GM12878 (cell line): ENCODE data around the gene PDCD10. TPM values are rescaled to one million over a fixed set of nuclear protein-coding genes. Genes with fewer than 3 reads are reported as not detected.

ENCODE experiments used
- ATAC-seq: fragments of 200-7000 bp; cut with Tn5 transposase; 3 replicates; pipeline ENCODE4 v1.9.1; 2020; ENCODE audit warnings: mild to moderate bottlenecking, moderate library complexity
- BruUV-seq: library from RNA; stranded (reverse); fragments of 400-500 nt; replicated peaks from 2 replicates; lab custom pipeline; 2021; lab: Mats Ljungman, UMichigan
- CTCF ChIA-PET: fragments of 300-600 bp; sonication (Branson Sonifier 250); formaldehyde crosslinking; extraction: SDS; loops from one replicate; lab custom pipeline; 2021; ENCODE audit warnings: inconsistent platforms; lab: Yijun Ruan, JAX
- POLR2A ChIA-PET: fragments of 350-600 bp; formaldehyde crosslinking; extraction: SDS; loops from one replicate; lab custom pipeline; 2021; ENCODE audit warnings: inconsistent platforms; lab: Charles Lee
- RAD21 ChIA-PET: fragments of 300-600 bp; sonication (Branson Sonifier 250); formaldehyde crosslinking; loops from one replicate; lab custom pipeline; 2023; ENCODE audit warnings: antibody characterized with exemption; ENCODE audit not compliant: unreplicated experiment; lab: Charles Lee
- SMC1A ChIA-PET: fragments of 300-600 bp; sonication (Branson Sonifier 250); formaldehyde crosslinking; loops from one replicate; lab custom pipeline; 2023; ENCODE audit not compliant: unreplicated experiment, uncharacterized antibody; lab: Charles Lee
- DNase-seq: peaks from one replicate; pipeline ENCODE4 v3.0.0-alpha.2; 2011; ENCODE audit warnings: low read depth, low spot score
- FAIRE-seq: peaks from 3 replicates; lab custom pipeline; 2011; peaks lifted over from hg19 to GRCh38; lab: Jason Lieb, UNC
- H2AFZ ChIP-seq: 2 replicates; pipeline ENCODE4 v1.6.0; 2011; ENCODE audit warnings: low read depth, low read length, control low read depth; ENCODE audit not compliant: control insufficient read depth
- H3K27ac ChIP-seq: 2 replicates; pipeline ENCODE4 v1.5.1; 2011; ENCODE audit warnings: control low read depth; ENCODE audit not compliant: control insufficient read depth, insufficient read depth
- H3K27me3 ChIP-seq, 2 experiments: replicated peaks in 1 of 2; 2 replicates each; pipeline versions ENCODE4 v1.6.0 to v1.6.1; 2011; ENCODE audit warnings: low read length in 1 of 2; ENCODE audit not compliant: control insufficient read depth in 2 of 2, insufficient read depth in 2 of 2
- H3K36me3 ChIP-seq, 2 experiments: 2 replicates each; pipeline ENCODE4 v1.5.1; 2011; ENCODE audit warnings: low read length in 1 of 2; ENCODE audit not compliant: control insufficient read depth in 2 of 2, insufficient read depth in 2 of 2
- H3K4me1 ChIP-seq: 2 replicates; pipeline ENCODE4 v1.6.1; 2011; ENCODE audit warnings: mild to moderate bottlenecking, low read length, moderate library complexity, mixed read lengths; ENCODE audit not compliant: control insufficient read depth, insufficient read depth
- H3K4me2 ChIP-seq: 2 replicates; pipeline ENCODE4 v1.6.0; 2011; ENCODE audit warnings: control low read depth; ENCODE audit not compliant: control insufficient read depth, insufficient read depth
- H3K4me3 ChIP-seq: fragments of 200-600 bp; sonication (generic); 2 replicates; pipeline ENCODE4 v1.5.1; 2016
- H3K79me2 ChIP-seq: 2 replicates; pipeline ENCODE4 v1.6.0; 2011; ENCODE audit warnings: low read length; ENCODE audit not compliant: control insufficient read depth, insufficient read depth
- H3K9ac ChIP-seq: 2 replicates; pipeline ENCODE4 v1.8.0; 2011; ENCODE audit warnings: low read length, control low read depth, mixed read lengths; ENCODE audit not compliant: control insufficient read depth, insufficient read depth
- H3K9me3 ChIP-seq: replicated peaks from 3 replicates; pipeline ENCODE4 v1.5.1; 2011; ENCODE audit warnings: mild to moderate bottlenecking, low read length; ENCODE audit not compliant: control insufficient read depth, insufficient read depth
- H4K20me1 ChIP-seq: 2 replicates; pipeline ENCODE4 v1.6.0; 2011; ENCODE audit not compliant: control insufficient read depth, insufficient read depth
- ATF2 ChIP-seq: IDR thresholded peaks from 2 replicates; pipeline ENCODE4 v1.6.1; 2012; ENCODE audit warnings: low read length, inconsistent platforms
- HDAC6 ChIP-seq: fragments of 200-600 bp; sonication (generic); IDR thresholded peaks from one replicate; pipeline ENCODE4 v1.8.0; 2017; ENCODE audit warnings: antibody characterized with exemption; ENCODE audit not compliant: unreplicated experiment
- MTA2 ChIP-seq: fragments of 450-650 bp; IDR thresholded peaks from 2 replicates; pipeline ENCODE4 v1.6.1; 2016; ENCODE audit warnings: low read depth, mild to moderate bottlenecking, moderate library complexity
- PKNOX1 ChIP-seq: fragments of 450-650 bp; IDR thresholded peaks from 2 replicates; pipeline ENCODE4 v1.6.1; 2016; ENCODE audit warnings: mild to moderate bottlenecking
- ZNF217 ChIP-seq: fragments of 450-650 bp; IDR thresholded peaks from 2 replicates; pipeline ENCODE4 v1.6.1; 2017; ENCODE audit warnings: antibody characterized with exemption, mild to moderate bottlenecking
- WGBS: methylation state at CpG from one replicate; pipeline ENCODE4 v1.1.6; 2016; ENCODE audit warnings: low lambda C conversion rate; ENCODE audit not compliant: insufficient replicate concordance, insufficient coverage; ENCODE audit errors: missing lambda C conversion rate; 5-methylcytosine and 5-hydroxymethylcytosine counted together
- in situ Hi-C: fragments of 300-500 bp; cut with MboI; formaldehyde crosslinking; loops from 9 replicates; pipeline ENCODE4 v1.14.3; 2018; ENCODE audit warnings: mixed read lengths
- intact Hi-C: fragments of 100-400 bp; cut with micrococcal nuclease; formaldehyde crosslinking; loops from one replicate; pipeline ENCODE4 v1.14.2; 2022; ENCODE audit not compliant: unreplicated experiment
- polyA plus RNA-seq, 11 experiments: library from polyadenylated mRNA; depleted of rRNA in 4 of 11; unstranded in 6 of 11; stranded (reverse) in 5 of 11; fragments of >200 nt; fragmentation: Nextera tagmentation in 4 of 11; fragmentation: Illumina TruSeq in 1 of 11; extraction: Ambion mirVana in 4 of 11; extraction: Trizol in 1 of 11; gene quantifications; 1 replicate in 1 of 11; 2 replicates in 10 of 11; pipeline versions ENCODE4 v1.2.1 to v1.2.3, GENCODE V29; 2011 to 2016; ENCODE audit warnings: inconsistent platforms in 2 of 11, missing spikeins in 2 of 11, low read depth in 1 of 11
- total RNA-seq, 4 experiments: library from RNA; depleted of rRNA in 3 of 4; stranded (reverse); fragments of >200 nt in 3 of 4; fragmentation: Illumina TruSeq in 1 of 4; extraction: Trizol in 1 of 4; gene quantifications; 2 replicates each; pipeline versions ENCODE4 v1.2.1 to v1.2.3, GENCODE V29; 2013 to 2021

PDCD10 gene
- total and polyA plus RNA-seq, 10 of the 15 experiments (the other 5 are each of a cell fraction or from before 2014, with no cell fraction given) = 64.1 to 247 (median 125) TPM

- Histone ChIP-seq H3K4me3 (no peak overlapping the region), H4K20me1 (no peaks in the 10 kb centered on the region), H3K27me3 (no peaks in the 10 kb centered on the region), H2AFZ (no peak overlapping the region), H3K9me3 (peaks cover 4% of the 10 kb centered on the region; the same call in 2 of the 3 replicates), H3K4me2 (peak overlapping the region; percentile 67), H3K4me1 (peaks cover 8% of the 10 kb centered on the region), H3K27ac (peak overlapping the region; percentile 15; the same call in 1 of the 2 replicates), H3K79me2 (no peaks in the 10 kb centered on the region), H3K9ac (no peak overlapping the region), H3K36me3 (no peaks in the 10 kb centered on the region)
- in situ Hi-C loops (no loop called here), intact Hi-C loops (no loop called here)
- 0% methylated on average over 3 of the region's 3 CpGs for WGBS
- BruUV-seq = no TSS peak
- SMC1A ChIA-PET = interaction anchor here (0.9 to 3.9 kb wide), 7 partner anchors 14 to 82 kb away, joined by 3 to 19 read pairs (median 4); no protein-coding TSS in a partner anchor
- no peak for DNase-seq
- CTCF ChIA-PET = interaction anchor here (1.6 to 2.8 kb wide), 2 partner anchors 24 to 32 kb away, joined by 6 to 7 read pairs; no protein-coding TSS in a partner anchor
- ATAC-seq = peak; percentile 43; the same call in 2 of the 3 replicates
- RAD21 ChIA-PET = interaction anchor here (0.9 to 3.4 kb wide), 3 partner anchors 23 to 82 kb away, joined by 4 to 13 read pairs (median 7); no protein-coding TSS in a partner anchor
- POLR2A ChIA-PET = no interaction called here
- no peak for FAIRE-seq
- TF ChIP-seq MTA2 (no peak), ATF2 (peak; percentile 41; the same call in 1 of the 2 replicates)
These were observed 38.3 kb upstream of the PDCD10 start for GRCh38 chr3:167772992-167773391.

GRCh38 chr3:167762296-167762695, 27.6 kb upstream of the PDCD10 start:
- ChIA-PET RAD21 (no interaction called here), SMC1A (interaction anchor here (0.6 to 1.7 kb wide), 6 partner anchors 9 to 355 kb away, joined by 3 to 4 read pairs (median 3); no protein-coding TSS in a partner anchor), POLR2A (no interaction called here), CTCF (interaction anchor here (0.7 to 0.9 kb wide), 3 partner anchors 9 to 58 kb away, joined by 3 to 4 read pairs (median 3); no protein-coding TSS in a partner anchor)
- ATAC-seq (no peak), DNase-seq (no peak), FAIRE-seq (no peak)
- Histone ChIP-seq H3K4me3 (no peak overlapping the region), H3K79me2 (no peaks in the 10 kb centered on the region), H3K4me1 (no peaks in the 10 kb centered on the region), H3K27ac (no peak overlapping the region), H3K4me2 (no peak overlapping the region), H3K27me3 (no peaks in the 10 kb centered on the region), H3K36me3 (no peaks in the 10 kb centered on the region)
- in situ Hi-C loops (no loop called here), intact Hi-C loops (no loop called here)
- BruUV-seq = no TSS peak
- 34% methylated on average over 2 of the region's 2 CpGs for WGBS
- TF ChIP-seq ZNF217 (no peak), PKNOX1 (no peak), HDAC6 (no peak)
- TF ChIP-seq, all 136 proteins: peak for 0
- Histone ChIP-seq H3K9me3 (no peaks in the 10 kb centered on the region; the same call in 2 of the 3 replicates), H4K20me1 (no peaks in the 10 kb centered on the region), H2AFZ (no peak overlapping the region), H3K9ac (no peak overlapping the region)
